Measurements from ENCODE around the gene PPP1R10. TPM values are rescaled to one million over a fixed set of nuclear protein-coding genes. Genes with fewer than 3 reads are reported as not detected.
"Not testable (repeated sequence)": the region's sequence is repeated elsewhere in the genome, so short reads cannot be mapped to it uniquely, and the experiment has no call there.

The PPP1R10 gene
- total RNA-seq, 2 donors from 2014 or later: 138 to 154 TPM

- ATAC-seq (replicated peaks in 1 of 2) (no peak), DNase-seq (no peak)
- Mint-ChIP-seq H3K27me3 (ENCODE audit: low read depth) (no peaks in the 10 kb centered on the region), H3K27ac (peak overlapping the region; percentile 52), H3K4me1 (ENCODE audit: low read depth) (peaks cover 33% of the 10 kb centered on the region), H3K4me3 (no peak overlapping the region), H3K9me3 (no peaks in the 10 kb centered on the region), H3K36me3 (ENCODE audit: insufficient read depth in 2 of 2) (peaks cover 16 to 30% of the 10 kb centered on the region in 2 donors)
Observed at GRCh38 chr6:30601436-30601814, 15.6 kb downstream of the PPP1R10 start.

- peaks cover 28% of the 10 kb centered on the region for H3K4me1 Mint-ChIP-seq (ENCODE audit: low read depth)
- no peak overlapping the region for H3K4me3 Mint-ChIP-seq
- no peaks in the 10 kb centered on the region for H3K27me3 Mint-ChIP-seq (ENCODE audit: low read depth)
- no peaks in the 10 kb centered on the region for H3K9me3 Mint-ChIP-seq
- DNase-seq (no peak), ATAC-seq (replicated peaks in 1 of 2) (no peak)
- no peak overlapping the region for H3K27ac Mint-ChIP-seq
- H3K36me3 Mint-ChIP-seq (ENCODE audit: insufficient read depth in 2 of 2): peaks cover 9 to 23% of the 10 kb centered on the region in 2 donors
Observed at GRCh38 chr6:30600451-30600961, 16.5 kb downstream of the PPP1R10 start.

GRCh38 chr6:30599625-30600324, 17.3 kb downstream of the PPP1R10 start:
- Mint-ChIP-seq H3K27me3 (ENCODE audit: low read depth) (no peaks in the 10 kb centered on the region), H3K9me3 (no peaks in the 10 kb centered on the region), H3K4me1 (ENCODE audit: low read depth) (peaks cover 23% of the 10 kb centered on the region), H3K4me3 (no peak overlapping the region), H3K27ac (no peak overlapping the region), H3K36me3 (ENCODE audit: insufficient read depth in 2 of 2) (peaks cover 10 to 20% of the 10 kb centered on the region in 2 donors)
- ATAC-seq (replicated peaks in 1 of 2): no peak
- no peak for DNase-seq

DNA sequence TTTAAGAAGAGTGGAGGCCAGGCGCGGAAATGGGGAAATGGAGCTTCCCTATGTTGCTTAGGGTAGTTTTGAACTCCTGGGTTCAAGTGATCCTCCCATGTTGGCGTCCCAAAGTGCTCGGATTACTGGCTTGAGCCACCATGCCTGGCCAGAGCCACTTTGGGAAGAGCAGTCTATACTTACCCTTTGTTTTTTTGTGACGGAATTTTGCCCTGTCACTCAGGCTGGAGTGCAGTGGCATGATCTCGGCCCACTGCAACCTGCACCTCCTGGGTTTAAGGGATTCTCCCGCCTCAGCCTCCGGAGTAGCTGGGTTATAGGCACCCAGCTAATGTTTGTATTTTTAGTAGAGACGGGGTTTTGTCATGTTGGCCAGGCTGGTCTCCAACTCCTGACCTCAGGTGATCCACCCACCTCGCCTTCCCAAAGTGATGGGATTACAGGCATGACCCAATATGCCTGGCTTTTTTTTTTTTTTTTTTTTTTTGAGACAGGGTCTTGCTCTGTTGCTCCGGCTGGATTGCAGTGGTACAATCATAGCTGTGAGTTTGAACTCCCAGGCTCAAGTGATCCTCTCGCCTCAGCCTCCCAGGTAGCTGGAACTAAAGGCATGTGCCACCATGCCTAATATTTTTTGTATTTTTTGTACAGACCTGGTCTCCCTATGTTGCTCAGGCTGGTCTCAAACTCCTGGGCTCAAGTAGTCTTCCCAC, 18.0 kb downstream of the PPP1R10 start:
- no peak for ATAC-seq (replicated peaks in 1 of 2)
- DNase-seq: no peak
- no peaks in the 10 kb centered on the region for H3K27me3 Mint-ChIP-seq (ENCODE audit: low read depth)
- peaks cover 23% of the 10 kb centered on the region for H3K4me1 Mint-ChIP-seq (ENCODE audit: low read depth)
- peaks cover 9 to 15% of the 10 kb centered on the region in 2 donors for H3K36me3 Mint-ChIP-seq (ENCODE audit: insufficient read depth in 2 of 2)
- no peak overlapping the region for H3K4me3 Mint-ChIP-seq
- H3K9me3 Mint-ChIP-seq: no peaks in the 10 kb centered on the region
- H3K27ac Mint-ChIP-seq: no peak overlapping the region

DNA sequence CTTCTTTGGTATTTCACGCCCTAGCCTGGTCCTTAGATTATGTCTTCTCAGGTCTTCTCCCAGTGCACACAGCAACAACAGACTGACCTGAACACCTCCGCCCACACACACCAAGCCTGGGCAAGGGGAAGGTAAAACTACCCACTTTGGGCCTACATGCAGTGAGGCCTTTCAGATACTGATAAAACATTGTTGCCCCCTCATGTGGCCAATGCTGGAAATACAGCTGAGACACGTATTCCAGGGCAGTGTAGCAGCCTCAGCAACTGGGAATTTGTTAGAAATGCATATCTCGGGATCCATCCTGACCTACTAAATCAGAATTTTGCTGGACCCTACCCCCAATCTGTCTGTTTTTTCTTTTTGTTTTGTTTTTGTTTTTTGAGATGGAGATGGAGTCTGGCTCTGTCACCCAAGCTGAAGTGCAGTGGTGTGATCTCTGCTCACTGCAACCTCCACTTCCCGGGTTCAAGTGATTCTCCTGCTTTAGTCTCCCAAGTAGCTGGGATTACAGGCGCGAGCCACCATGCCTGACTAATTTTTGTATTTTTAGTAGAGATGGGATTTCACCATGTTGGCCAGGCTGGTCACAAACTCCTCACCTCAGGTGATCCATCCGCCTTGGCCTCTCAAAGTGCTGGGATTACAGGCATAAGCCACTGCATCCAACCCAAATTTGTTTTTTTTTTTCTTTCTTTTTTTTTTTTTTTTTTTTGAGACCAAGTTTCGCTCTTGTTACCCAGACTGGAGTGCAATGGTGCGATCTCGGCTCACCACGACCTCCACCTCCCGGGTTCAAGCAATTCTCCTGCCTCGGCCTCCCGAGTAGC, 19.5 kb downstream of the PPP1R10 start:
- H3K4me3 Mint-ChIP-seq; H3K36me3 Mint-ChIP-seq (ENCODE audit: insufficient read depth in 2 of 2); H3K27me3 Mint-ChIP-seq (ENCODE audit: low read depth); H3K9me3 Mint-ChIP-seq: not testable (repeated sequence)
- H3K27ac Mint-ChIP-seq: peak overlapping the region; percentile 33
- H3K4me1 Mint-ChIP-seq (ENCODE audit: low read depth): peaks cover 16% of the 10 kb centered on the region
- DNase-seq: peak; percentile 80 to 81
- ATAC-seq (replicated peaks in 1 of 2): peak; percentile 71 to 79

DNA sequence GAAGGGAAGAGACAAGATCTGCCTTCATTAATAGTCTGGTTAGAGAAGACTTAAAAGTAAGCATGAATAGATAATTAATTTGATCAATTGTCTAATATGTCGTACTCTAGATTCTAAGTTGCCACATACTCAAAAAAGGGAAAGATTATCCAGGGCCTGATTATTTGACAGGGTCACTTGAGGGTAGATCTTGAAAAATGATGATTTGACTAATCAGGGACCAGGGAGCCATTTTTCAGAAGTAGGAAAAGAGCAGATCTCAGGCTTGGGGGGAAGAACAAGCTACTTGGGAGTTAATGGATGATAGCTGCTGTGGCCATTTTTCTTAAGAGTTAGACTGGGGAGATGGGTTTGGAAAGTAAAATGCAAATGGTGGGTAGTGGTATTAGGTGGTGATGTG, 24.8 kb downstream of the PPP1R10 start:
- Mint-ChIP-seq H3K4me1 (ENCODE audit: low read depth) (peaks cover 11% of the 10 kb centered on the region), H3K36me3 (ENCODE audit: insufficient read depth in 2 of 2) (peaks cover 12 to 18% of the 10 kb centered on the region in 2 donors), H3K9me3 (no peaks in the 10 kb centered on the region), H3K27me3 (ENCODE audit: low read depth) (no peaks in the 10 kb centered on the region), H3K4me3 (no peak overlapping the region), H3K27ac (peak overlapping the region; percentile 44)
- ATAC-seq (replicated peaks in 1 of 2) (no peak), DNase-seq (no peak)

GRCh38 chr6:30591008-30591407, 26.0 kb downstream of the PPP1R10 start:
- Mint-ChIP-seq H3K27me3 (ENCODE audit: low read depth) (no peaks in the 10 kb centered on the region), H3K4me3 (no peak overlapping the region), H3K36me3 (ENCODE audit: insufficient read depth in 2 of 2) (peaks cover 18 to 25% of the 10 kb centered on the region in 2 donors), H3K4me1 (ENCODE audit: low read depth) (peaks cover 5% of the 10 kb centered on the region), H3K27ac (peak overlapping the region; percentile 30), H3K9me3 (no peaks in the 10 kb centered on the region)
- no peak for ATAC-seq (replicated peaks in 1 of 2)
- DNase-seq: no peak

- H3K9me3 Mint-ChIP-seq: no peaks in the 10 kb centered on the region
- no peaks in the 10 kb centered on the region for H3K27me3 Mint-ChIP-seq (ENCODE audit: low read depth)
- peak overlapping the region; percentile 30 for H3K27ac Mint-ChIP-seq
- no peak overlapping the region for H3K4me3 Mint-ChIP-seq
- peaks cover 5% of the 10 kb centered on the region for H3K4me1 Mint-ChIP-seq (ENCODE audit: low read depth)
- H3K36me3 Mint-ChIP-seq (ENCODE audit: insufficient read depth in 2 of 2): peaks cover 20 to 27% of the 10 kb centered on the region in 2 donors
- DNase-seq (no peak), ATAC-seq (replicated peaks in 1 of 2) (peak; percentile 11 to 32)
Observed at GRCh38 chr6:30590509-30590908, 26.5 kb downstream of the PPP1R10 start.

DNA sequence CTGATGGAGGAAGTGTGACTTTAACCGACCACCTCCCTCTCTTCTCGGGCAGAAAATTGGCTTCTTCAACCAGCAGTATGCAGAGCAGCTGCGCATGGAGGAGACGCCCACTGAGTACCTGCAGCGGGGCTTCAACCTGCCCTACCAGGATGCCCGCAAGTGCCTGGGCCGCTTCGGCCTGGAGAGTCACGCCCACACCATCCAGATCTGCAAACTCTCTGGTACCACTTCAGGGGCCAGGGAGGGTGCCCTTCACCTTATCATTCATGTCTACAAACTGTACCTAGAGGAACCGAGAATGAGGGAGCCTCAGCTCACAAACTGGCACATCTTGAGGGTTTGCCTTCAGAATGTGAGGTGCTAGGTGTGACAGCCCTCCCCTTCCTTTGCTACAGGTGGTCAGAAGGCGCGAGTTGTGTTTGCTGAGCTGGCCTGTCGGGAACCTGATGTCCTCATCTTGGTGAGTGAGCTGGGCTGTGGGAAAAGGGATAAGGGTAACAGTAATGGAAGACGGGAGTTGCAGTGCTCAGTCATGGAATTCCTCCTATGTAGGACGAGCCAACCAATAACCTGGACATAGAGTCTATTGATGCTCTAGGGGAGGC, 27.2 kb downstream of the PPP1R10 start:
- ATAC-seq (replicated peaks in 1 of 2): peak in 1 of 2 donors; percentile 20
- Mint-ChIP-seq H3K27ac (no peak overlapping the region), H3K36me3 (ENCODE audit: insufficient read depth in 2 of 2) (peaks cover 18 to 26% of the 10 kb centered on the region in 2 donors)

GRCh38 chr6:30583921-30584320, 33.1 kb downstream of the PPP1R10 start:
- Mint-ChIP-seq H3K4me1 (ENCODE audit: low read depth) (no peaks in the 10 kb centered on the region), H3K4me3 (no peak overlapping the region), H3K27me3 (ENCODE audit: low read depth) (no peaks in the 10 kb centered on the region), H3K9me3 (no peaks in the 10 kb centered on the region), H3K36me3 (ENCODE audit: insufficient read depth in 2 of 2) (peaks cover 21 to 54% of the 10 kb centered on the region in 2 donors), H3K27ac (no peak overlapping the region)
- DNase-seq: no peak
- no peak for ATAC-seq (replicated peaks in 1 of 2)

More for the DNA sequence above, 27.2 kb downstream of the PPP1R10 start:
- no peak for DNase-seq
- H3K9me3 Mint-ChIP-seq: no peaks in the 10 kb centered on the region
- no peak overlapping the region for H3K4me3 Mint-ChIP-seq
- H3K4me1 Mint-ChIP-seq (ENCODE audit: low read depth): peaks cover 5% of the 10 kb centered on the region
- H3K27me3 Mint-ChIP-seq (ENCODE audit: low read depth): no peaks in the 10 kb centered on the region

DNA sequence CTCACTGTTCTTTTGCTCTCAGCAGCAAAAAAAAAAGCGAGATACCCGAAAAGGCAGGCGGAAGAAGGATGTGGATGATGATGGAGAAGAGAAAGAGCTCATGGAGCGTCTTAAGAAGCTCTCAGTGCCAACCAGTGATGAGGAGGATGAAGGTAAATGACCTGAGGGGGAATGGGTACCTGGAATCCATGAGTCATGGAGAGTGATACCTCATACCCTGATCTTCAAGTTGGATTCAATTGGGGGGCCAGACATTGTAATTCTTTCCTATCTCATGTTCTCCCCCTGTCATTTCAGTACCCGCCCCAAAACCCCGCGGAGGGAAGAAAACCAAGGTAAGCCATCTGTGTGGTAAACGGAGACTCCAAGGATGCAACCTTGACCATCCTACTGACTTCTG, 39.0 kb downstream of the PPP1R10 start:
- Mint-ChIP-seq H3K4me3 (no peak overlapping the region), H3K9me3 (no peaks in the 10 kb centered on the region), H3K36me3 (ENCODE audit: insufficient read depth in 2 of 2) (peaks cover 25 to 62% of the 10 kb centered on the region in 2 donors), H3K4me1 (ENCODE audit: low read depth) (peaks cover 39% of the 10 kb centered on the region), H3K27ac (peak overlapping the region; percentile 9), H3K27me3 (ENCODE audit: low read depth) (no peaks in the 10 kb centered on the region)
- DNase-seq (no peak), ATAC-seq (replicated peaks in 1 of 2) (no peak)

- Mint-ChIP-seq H3K4me1 (ENCODE audit: low read depth) (peaks cover 81% of the 10 kb centered on the region), H3K27ac (peak overlapping the region; percentile 55), H3K36me3 (ENCODE audit: insufficient read depth in 2 of 2) (peaks cover 14 to 30% of the 10 kb centered on the region in 2 donors), H3K4me3 (peak overlapping the region; percentile 91 to 98), H3K27me3 (ENCODE audit: low read depth) (no peaks in the 10 kb centered on the region), H3K9me3 (no peaks in the 10 kb centered on the region)
- no peak for ATAC-seq (replicated peaks in 1 of 2)
- no peak for DNase-seq
Observed at GRCh38 chr6:30573113-30573512, 43.9 kb downstream of the PPP1R10 start.
